Skin epidermis (tissue), 12 donors: ENCODE data around the gene SGF29.
"Not testable (repeated sequence)": the region's sequence is repeated elsewhere in the genome, so short reads cannot be mapped to it uniquely, and the experiment has no call there.

Experiments used
- H3K27ac ChIP-seq, 21 experiments: fragments of 200-600 bp; sonication (generic) in 11 of 21; one replicate each; pipeline ENCODE4 v1.5.0; 2020; ENCODE audit warnings: mild to moderate bottlenecking in 3 of 21, inconsistent platforms in 2 of 21, moderate library complexity in 2 of 21
- H3K4me3 ChIP-seq, 7 experiments: fragments of 200-600 bp; sonication (generic) in 2 of 7; one replicate each; pipeline ENCODE4 v1.5.0; 2020; ENCODE audit warnings: inconsistent platforms in 2 of 7, mild to moderate bottlenecking in 2 of 7, moderate library complexity in 1 of 7

The SGF29 gene

DNA sequence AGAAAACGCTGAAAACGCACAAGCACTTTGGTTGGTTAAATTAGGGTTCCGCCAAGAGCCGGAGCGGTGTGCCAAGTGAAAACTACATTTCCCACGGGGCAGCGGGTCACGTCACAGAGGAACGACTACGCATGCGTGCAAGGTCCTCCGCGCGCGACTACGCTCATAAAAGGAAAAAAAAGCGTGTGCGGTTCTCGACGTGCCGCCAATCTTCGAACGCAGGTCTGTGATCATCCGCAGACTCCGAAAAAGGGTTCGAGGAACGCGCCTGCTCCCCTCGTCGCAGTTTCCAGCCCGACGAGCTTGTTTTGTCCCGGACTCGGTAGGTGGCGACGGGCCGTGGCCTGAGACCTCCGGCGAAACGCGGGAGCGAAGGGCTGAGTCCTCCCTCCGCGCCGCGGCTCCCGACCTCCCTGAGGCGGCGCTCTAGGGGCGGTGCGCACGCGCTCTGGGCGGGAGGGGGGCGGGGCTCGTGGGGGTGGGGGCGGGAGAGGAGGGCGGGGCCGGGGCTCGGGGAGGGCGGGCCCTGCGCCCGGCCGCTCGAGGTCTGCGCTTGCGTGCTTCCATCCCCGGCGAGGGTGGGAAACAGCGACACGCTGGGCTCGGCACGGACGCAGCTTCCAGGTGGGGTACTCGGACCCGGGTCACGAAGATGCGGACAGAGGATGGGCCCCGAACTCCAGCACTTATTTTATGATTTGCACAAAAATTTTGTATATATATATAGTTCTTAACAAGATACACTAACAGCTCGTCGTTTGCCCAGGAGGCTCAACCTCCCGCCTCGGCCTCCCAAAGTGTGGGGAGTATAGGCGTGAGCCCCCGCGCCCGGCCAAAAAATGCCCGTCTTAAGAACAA, at the start of gene SGF29:
SGF29 (plus strand) TSS at position 145 of the 858 bp plus-strand sequence. CDS start 27,150 bp downstream, outside the sequence.
- H3K27ac ChIP-seq = peak within 1 kb of the TSS; percentile 70 to 98 (median 92)
- H3K4me3 ChIP-seq = peak within 1 kb of the TSS; percentile 48 to 66 (median 57)

DNA sequence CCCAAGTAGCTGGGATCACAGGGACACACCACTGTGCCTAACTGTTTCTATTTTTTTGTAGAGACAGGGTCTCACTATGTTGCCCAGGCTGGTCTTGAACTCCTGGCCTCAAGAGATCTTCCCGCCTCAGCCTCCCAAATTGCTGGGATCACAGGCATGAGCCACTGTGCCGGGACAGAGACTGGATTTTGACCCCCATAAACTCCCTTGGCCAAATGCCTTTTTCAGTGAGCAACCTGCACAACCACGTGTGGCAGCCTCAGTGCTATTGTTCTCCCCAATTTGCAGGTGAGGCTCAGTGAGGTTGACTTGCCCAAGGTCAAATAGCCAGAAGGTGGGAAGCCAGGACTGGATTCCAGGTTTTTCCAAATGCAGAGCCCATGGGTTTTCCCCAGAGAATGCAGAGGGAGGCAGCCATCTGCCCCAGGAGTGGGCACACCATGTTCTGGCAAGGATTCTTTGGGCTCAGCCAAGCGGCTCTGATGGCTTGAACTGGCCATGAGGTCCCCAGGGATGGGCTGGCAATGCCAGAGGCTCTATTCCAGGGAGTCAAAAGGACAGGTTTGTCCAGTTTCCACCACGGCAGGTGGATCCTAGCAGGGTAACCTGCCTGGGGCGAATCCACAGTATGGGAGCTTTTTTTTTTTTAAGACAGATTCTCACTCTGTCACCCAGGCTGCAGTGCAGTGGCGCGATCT, 48.9 kb upstream of the SGF29 start:
- Histone ChIP-seq H3K4me3 (no peak overlapping the region), H3K27ac (no peak overlapping the region)

DNA sequence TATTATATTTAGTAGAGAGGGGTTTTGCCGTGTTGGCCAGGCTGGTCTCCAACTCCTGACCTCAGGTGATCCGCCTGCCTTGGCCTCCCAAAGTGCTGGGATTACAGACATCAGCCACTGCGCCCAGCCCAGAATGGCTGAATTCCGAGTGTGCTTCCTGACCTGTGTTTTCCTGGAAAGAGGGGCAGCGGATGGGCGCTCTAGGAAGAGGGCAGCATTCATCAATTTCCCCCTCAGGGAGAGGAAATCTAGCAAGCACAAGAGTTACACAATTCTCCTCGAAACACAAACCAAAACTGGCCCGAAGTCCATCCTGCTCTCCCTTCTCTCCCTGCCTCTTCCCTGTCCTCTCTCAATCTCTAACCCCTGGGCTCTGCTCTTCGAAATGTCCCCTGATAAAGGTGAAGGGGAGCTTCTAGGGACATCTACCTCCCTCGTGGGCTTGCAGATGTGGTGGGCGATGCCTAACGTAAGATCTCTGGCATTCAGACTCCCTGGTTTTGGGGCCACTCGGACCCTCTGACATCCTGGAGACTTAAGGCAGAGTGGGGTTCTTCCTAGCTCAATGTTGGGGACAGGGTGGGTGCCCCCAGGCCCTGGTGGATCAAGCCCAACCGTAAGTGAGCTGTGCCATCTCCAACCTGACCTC, 48.1 kb upstream of the SGF29 start:
- Histone ChIP-seq H3K27ac (no peak overlapping the region), H3K4me3 (no peak overlapping the region)

DNA sequence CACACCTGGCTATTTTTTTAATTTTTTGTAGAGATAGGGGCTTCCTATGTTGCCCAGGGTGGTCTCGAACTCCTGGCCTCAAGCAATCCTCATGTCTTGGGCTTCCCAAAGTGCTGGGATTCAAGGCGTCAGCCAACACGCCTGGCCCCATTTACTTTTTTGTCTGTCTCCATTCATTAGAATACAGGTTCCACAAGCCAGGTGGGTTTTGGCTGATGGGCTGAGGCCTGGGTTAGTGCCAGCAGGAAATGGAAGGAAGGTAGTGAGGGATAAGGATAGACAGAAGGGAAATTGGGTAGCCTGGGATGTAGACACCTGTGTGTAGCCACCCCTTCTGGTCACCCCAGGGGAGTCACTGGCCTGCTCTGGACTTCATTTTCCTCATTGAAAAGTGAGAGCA, 42.7 kb upstream of the SGF29 start:
- H3K27ac ChIP-seq = no peak overlapping the region
- no peak overlapping the region for H3K4me3 ChIP-seq

DNA sequence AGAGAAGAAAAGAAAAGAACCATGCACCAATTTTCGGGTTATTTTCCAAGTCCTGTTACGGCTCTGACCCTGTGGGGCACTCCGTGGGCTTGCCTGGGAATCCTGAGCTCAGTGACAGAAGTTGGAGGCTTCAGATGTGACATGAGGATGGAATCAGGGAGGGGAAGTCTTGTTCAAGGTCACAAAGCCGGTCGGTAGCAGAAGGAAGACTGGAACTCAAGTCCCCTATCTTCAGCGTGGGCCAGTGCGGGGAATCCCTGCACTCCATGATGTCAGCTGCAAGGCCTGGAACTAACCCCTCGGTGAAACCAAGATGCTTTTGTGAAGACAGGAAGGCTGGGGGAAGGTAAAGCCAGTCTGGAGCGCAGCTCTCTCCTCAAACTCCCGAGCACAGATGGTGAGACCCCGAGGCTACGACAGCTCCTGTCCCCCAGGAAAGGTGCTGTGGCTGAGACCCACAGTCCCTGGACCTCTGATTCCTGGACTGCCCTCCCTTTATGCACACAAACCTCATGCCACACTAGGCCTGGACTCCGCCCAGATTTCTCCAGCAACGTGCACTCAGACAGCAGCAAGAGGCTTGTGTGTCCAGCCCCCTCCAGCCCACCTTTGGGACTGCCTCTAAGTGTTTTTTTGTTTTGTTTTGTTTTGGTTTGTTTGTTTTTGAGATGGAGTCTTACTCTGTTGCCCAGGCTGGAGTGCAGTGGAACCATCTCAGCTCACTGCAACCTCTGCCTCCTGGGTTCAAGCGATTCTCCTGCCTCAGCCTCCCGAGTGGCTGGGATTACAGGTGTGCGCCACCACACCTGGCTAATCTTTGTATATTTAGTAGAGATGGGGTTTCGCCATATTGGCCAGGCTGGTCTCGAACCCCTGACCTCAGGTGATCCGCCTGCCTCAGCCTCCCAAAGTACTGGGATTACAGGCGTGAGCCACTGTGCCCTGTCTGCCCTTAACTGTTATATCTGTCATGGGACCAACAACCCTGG, 41.6 kb upstream of the SGF29 start:
- H3K27ac ChIP-seq = no peak overlapping the region
- no peak overlapping the region for H3K4me3 ChIP-seq

DNA sequence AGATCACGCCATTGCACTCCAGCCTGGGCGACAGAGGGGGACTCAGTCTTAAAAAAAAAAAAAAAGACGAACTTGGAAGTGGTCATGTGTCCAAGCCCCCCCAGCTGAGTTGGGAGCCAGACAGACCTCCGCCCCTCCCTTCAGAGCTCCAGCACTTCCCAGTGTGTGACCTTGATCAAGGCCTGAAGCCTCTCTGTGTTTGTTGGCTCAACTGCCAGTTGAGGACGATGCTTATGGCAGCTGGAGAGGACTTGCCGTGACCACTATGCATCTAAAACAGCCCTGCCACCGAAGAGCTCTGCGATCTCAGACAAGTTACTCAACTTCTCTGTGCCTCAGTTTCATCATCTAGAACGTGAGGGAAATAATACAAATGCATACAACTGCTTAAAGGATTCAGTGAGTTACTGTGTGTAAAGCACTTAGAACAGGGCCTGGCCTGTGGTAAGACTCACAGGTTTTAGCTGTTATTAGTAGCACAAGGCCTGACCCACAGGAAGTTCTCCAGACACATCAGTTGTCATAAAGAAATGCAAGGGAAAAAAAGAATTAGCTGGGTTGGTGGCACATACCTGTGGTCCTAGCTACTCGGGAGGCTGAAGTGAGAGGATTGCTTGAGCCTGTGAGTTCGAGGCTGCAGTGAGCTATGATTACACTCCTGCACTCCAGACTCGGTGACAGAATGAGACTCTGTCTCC, 40.1 kb upstream of the SGF29 start:
- Histone ChIP-seq H3K4me3 (no peak overlapping the region), H3K27ac (no peak overlapping the region)

DNA sequence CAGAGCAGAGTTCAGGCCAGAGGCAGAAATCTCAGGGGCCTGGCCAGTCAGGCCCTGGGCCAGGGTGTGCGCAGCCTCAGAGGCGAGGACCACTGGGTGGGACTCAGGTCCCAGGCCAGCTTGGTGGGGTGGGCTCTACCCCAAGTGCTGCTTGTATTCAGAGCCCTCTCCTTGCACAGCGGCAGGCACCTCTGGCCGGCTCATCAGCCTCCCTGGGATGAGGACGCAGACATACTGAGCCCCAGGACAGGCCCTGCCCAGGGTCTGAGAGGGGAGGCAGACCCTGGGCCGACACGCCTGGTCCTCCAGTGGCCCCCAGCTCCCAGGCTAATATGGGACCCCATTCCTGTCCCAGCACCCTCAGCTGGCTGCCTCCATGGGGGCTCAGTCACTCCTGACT, 39.5 kb upstream of the SGF29 start:
- H3K4me3 ChIP-seq = no peak overlapping the region

DNA sequence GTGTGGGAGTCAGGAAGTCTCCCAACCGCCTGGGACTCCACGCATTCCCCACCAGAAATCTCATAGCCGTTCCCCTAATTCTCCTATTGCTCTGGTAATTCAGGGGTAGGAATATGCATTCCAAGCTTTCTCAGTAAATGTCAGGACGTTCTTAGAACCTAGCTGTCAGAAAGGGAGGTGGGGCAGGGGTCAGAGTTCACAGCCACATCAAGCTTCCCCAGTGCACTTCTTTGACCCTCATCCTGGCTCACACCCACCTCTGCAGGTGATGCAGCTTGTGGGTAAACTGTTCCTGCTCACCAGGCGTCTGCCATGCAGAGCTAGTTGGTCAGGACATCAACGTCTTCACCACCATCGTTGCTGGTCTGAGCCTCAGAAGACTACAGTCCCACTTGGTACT, 33.0 kb upstream of the SGF29 start:
- Histone ChIP-seq H3K4me3 (no peak overlapping the region), H3K27ac (no peak overlapping the region)

More for the DNA sequence above, 39.5 kb upstream of the SGF29 start:
- no peak overlapping the region for H3K27ac ChIP-seq

DNA sequence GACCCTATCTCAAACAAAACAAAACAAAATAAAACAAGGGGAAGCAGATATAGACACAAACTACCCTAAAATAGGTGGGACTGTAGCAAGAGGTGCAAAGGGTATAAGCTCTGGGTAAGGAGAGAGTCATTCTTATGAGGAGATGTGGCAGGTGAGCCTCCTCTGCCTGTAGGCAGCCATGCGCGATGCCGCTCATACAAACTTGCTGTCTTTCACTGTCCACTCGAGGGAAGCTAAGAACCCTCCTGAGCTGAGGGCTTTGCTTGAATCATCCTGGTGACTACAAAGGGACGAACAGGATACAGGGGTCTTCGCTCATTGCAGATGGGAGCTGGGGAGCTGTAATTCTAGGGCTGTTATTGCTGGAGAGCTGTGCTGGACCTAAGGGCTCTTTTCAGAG, 32.3 kb upstream of the SGF29 start:
- H3K4me3 ChIP-seq = no peak overlapping the region
- H3K27ac ChIP-seq = no peak overlapping the region

DNA sequence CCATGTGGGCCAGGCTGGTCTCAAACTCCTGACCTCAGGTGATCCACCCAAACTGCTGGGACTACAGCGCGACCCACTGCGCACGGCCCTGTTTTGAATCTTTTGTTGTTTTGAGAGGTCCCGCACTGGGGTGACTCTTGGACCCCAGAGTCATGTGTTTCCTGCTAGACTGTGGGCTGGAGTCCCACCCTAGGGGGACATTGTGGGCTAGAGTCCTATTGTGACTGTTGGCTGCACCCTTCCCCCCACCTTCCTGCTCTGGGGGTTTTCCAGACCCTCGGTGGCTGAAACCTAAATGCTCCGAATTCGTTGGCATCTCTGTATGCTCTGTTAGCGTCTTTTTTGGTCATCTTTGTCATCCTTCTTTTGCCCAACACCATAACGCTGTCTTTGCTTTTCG, 30.9 kb upstream of the SGF29 start:
- Histone ChIP-seq H3K4me3 (no peak overlapping the region), H3K27ac (no peak overlapping the region)

DNA sequence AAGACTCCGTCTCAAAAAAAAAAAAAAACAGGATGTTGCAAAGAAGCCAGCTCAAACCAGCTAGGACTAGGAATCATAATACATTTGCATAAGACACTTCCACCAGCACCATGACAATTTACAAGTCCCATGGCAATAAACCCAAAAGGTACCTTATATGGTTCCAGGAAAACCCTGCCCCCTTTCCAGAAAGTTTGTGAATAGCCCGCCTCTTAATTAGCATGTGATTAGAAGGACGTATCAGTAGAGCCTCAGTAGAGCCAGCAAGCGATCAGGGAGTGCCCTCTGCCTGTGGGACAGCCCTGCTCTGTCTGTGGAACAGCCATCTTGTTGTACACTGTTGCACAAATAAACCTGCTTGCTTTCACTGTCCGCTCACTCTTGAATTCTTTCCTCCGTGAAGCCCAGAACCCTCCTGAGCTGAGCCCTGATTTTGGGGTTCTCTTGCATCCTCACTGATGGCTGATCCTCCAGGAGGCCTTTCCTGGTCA, 29.0 kb upstream of the SGF29 start:
- Histone ChIP-seq H3K4me3 (no peak overlapping the region), H3K27ac (no peak overlapping the region)

DNA sequence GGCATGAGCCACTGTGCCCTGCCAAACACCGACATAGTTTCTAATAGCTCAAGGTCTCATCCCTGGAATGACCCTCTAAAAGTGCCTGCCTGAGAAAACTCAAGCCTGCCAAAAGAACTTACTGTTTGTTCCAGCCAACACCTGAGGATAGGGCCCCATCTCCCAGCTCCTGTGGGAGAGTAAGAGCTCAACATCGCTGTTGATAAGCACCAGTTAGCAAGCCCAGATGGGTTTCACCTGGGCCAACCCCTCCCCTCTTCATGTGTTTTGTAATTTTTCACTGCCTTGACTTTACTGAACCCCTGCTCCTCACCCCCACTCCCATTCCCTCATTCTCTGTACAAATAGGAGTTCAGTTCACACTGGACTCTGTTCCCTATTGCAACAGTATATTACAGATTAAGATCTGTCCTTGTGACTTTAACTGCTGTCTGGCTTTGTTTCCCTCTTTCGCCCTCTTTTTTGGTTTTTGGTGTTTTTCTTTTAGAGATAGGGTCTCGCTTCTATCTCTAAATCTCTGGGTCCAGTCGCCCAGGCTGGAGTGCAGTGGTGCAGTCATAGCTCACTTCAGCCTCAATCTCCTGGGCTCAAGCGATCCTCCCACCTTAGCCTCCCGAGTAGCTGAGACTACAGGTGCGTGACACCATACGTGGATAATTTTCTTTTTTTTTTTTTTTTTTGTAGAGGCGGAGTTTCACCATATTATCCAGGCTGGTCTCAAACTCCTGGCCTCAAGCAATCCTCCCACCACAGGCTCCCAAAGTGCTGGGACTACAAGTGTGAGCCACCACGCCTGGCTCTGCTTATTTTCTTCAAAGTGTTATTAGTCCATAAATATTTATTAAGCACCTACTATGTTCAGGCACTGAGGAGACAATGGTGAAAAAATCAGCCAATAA, 27.3 kb upstream of the SGF29 start:
- Histone ChIP-seq H3K27ac (no peak overlapping the region), H3K4me3 (no peak overlapping the region)

DNA sequence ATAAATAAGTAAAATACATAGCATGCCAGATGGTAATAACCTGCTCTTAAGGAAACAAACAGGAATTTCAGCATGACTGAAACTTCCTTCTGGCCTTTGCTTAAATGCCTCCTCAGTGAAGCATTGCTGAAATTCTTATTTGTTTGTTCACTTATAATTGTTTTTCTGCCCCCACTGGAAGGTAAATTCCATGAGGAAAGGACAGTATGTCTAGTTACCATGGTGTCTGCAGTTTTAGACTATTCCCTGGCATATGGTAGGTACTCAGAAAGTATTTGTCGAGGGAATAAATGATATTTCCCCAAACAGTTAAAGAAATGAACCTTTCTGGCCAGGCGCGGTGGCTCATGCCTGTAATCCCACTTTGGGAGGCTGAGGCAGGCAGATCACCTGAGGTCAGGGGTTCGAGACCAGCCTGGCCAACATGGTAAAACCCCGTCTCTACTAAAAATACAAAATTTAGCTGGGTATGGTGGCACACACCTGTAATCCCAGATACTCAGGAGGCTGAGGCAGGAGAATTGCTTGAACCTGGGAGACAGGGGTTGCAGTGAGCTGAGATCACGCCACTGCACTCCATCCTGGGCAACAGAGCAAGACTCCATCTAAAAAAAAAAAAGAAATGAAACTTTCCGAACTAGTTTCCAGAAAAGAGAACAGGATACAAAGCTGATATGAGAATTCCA, 26.5 kb upstream of the SGF29 start:
- not testable (repeated sequence) for H3K4me3 ChIP-seq, H3K27ac ChIP-seq

DNA sequence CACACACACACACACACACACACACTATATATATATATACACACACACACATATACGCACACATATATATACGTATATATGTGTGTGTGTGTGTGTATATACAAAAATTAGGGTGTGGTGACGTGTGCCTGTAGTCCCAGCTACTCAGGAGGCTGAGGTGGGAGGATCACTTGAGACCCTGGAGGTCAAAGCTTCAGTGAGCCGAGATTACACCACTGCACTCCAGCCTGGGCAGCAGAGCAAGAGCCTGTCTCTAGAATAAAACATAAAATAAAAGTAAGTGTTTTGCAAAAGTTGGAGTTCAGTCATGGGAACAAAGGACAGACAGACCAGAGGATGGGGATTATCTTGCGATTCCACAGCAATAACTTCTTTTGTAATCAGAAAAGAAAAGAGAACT, 25.7 kb upstream of the SGF29 start:
- no peak overlapping the region for H3K4me3 ChIP-seq
- no peak overlapping the region for H3K27ac ChIP-seq

DNA sequence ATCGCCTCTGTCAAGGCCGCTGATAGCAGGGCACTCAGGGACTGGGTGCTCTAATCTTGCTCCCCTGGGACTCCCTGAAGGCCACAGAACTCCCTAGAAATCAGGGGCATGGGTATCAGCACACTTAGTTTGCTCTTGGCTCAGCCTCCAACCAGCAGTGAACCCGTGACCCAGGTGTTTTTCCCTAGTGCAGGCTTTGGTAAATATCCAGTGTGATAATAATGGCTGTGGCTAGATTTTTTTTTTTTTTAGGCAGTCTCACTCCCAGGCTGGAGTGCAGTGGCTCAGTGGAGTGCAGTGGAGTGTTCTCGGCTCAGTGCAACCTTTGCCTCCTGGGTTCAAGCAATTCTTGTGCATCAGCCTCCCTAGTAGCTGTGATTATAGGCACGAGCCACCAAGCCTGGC, 25.3 kb upstream of the SGF29 start:
- Histone ChIP-seq H3K4me3 (no peak overlapping the region), H3K27ac (no peak overlapping the region)

DNA sequence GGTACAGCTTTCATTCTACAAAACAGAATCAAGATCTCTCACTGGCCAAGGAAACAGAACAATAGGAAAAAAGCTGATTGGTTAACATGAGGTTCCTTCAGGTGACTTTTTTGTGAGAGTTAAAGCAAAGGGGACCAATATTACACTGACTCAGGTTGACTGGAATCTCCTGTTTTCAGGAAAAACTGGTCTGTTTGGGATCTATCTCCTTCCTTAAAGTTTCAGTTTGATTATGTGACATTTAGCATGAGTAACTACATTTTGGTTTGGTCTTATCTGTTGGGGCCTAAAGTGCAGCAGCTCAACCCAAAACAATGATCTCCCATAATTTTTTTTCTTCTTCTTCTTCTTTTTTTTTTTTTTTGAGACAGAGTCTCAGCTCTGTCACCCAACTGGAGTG, 24.6 kb upstream of the SGF29 start:
- Histone ChIP-seq H3K4me3 (no peak overlapping the region), H3K27ac (no peak overlapping the region)
